ENCODE results near the gene CDK7.

The CDK7 gene

GRCh38 chr5:69281114-69281513 is 46.4 kb downstream of the CDK7 start:
- H3K27ac ChIP-seq = no peak overlapping the region
- TF ChIP-seq ZFX (IDR thresholded peaks at IDR 0.05; ENCODE audit: borderline replicate concordance) = no peak
- no peak for TF ChIP-seq CTCF (IDR thresholded peaks at IDR 0.05)

- TF ChIP-seq CTCF (IDR thresholded peaks at IDR 0.05) (no peak), ZFX (IDR thresholded peaks at IDR 0.05; ENCODE audit: borderline replicate concordance) (no peak)
- no peak overlapping the region for H3K27ac ChIP-seq
Observed at GRCh38 chr5:69284203-69284602, 49.5 kb downstream of the CDK7 start.

- no peak overlapping the region for H3K27ac ChIP-seq
Observed at GRCh38 chr5:69285448-69286116, 50.9 kb downstream of the CDK7 start.

GRCh38 chr5:69288069-69288468 is 53.4 kb downstream of the CDK7 start:
- H3K27ac ChIP-seq = no peak overlapping the region
- TF ChIP-seq CTCF (IDR thresholded peaks at IDR 0.05) = no peak
- no peak for TF ChIP-seq ZFX (IDR thresholded peaks at IDR 0.05; ENCODE audit: borderline replicate concordance)

More at GRCh38 chr5:69285448-69286116, 50.9 kb downstream of the CDK7 start:
- no peak for TF ChIP-seq ZFX (IDR thresholded peaks at IDR 0.05; ENCODE audit: borderline replicate concordance)
- TF ChIP-seq CTCF (IDR thresholded peaks at IDR 0.05) = no peak

GRCh38 chr5:69288688-69289087 is 54.0 kb downstream of the CDK7 start:
- no peak overlapping the region for H3K27ac ChIP-seq
- TF ChIP-seq CTCF (IDR thresholded peaks at IDR 0.05) (no peak), ZFX (IDR thresholded peaks at IDR 0.05; ENCODE audit: borderline replicate concordance) (no peak)

GRCh38 chr5:69292306-69292705 is 57.6 kb downstream of the CDK7 start:
- no peak overlapping the region for H3K27ac ChIP-seq
- TF ChIP-seq ZFX (IDR thresholded peaks at IDR 0.05; ENCODE audit: borderline replicate concordance) (no peak), CTCF (IDR thresholded peaks at IDR 0.05) (no peak)

- H3K27ac ChIP-seq = no peak overlapping the region
- TF ChIP-seq CTCF (IDR thresholded peaks at IDR 0.05) (no peak), ZFX (IDR thresholded peaks at IDR 0.05; ENCODE audit: borderline replicate concordance) (no peak)
Observed at GRCh38 chr5:69293882-69294281, 59.2 kb downstream of the CDK7 start.
